HG03097 (cell line): Measurements from ENCODE around the gene FBXO27.
"Not testable (repeated sequence)": the region's sequence is repeated elsewhere in the genome, so short reads cannot be mapped to it uniquely, and the experiment has no call there.

ENCODE experiments used
- ATAC-seq: cut with Tn5 transposase; IDR thresholded peaks from one replicate; pipeline ENCODE4 v1.9.1; 2021; ENCODE audit not compliant: unreplicated experiment, low FRiP score

The FBXO27 gene

DNA sequence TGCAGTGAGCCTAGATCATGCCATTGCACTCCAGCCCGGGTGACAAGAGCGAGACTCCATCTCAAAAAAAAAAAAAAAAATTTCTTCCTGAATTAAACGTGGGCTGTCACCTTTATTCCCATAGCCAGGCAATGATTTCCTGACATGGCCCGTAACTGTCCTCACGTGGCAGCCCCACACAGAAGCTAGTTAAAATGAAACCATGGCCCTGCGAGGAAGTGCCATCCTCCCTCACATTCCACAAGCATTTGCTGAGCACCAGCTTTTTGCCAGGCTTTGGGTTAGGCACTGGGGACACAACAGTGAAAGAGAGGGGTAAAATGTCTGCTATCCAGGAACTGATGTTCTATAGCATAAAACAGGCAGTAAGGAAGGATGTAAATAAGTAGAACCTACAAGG lies 13.2 kb upstream of the FBXO27 start:
- ATAC-seq = no peak

DNA sequence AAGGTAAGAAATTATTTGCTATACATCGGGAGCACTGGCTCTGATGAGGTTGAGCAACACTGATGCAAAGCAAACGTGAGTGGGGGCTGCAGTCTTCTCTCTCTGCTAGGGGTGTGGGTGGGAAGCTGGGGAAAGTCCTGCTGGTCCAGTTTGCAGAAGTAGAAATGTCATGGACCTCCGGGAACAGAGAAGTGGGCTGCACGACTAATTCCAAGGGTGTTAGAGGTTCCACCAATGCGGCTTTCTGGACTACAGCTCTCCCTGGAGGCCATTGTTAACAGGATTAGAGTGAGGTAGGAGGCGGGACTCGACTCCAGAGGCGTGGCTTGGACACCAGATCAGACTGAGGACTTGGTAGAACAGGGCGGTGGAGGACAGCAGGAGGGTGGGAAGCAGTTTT lies 5.7 kb upstream of the FBXO27 start:
- no peak for ATAC-seq

DNA sequence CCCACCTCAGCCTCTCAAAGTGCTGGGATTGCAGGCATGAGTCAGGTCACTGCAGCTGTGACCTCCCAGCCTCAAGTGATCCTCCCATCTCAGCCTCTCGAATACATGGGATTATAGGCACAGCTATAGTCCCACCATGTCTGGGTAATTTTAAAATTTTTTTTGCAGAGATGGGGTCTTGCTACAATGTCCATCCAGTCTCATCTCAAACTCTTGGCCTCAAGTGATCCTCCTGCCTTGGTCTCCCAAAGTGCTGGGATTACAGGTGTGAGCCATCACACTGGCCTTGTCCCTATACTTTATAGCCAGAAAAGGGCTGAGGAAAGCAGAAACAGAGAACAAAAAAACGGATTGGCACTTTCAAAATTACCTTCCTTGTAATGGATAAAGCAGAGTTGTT lies 4.8 kb upstream of the FBXO27 start:
- no peak for ATAC-seq

DNA sequence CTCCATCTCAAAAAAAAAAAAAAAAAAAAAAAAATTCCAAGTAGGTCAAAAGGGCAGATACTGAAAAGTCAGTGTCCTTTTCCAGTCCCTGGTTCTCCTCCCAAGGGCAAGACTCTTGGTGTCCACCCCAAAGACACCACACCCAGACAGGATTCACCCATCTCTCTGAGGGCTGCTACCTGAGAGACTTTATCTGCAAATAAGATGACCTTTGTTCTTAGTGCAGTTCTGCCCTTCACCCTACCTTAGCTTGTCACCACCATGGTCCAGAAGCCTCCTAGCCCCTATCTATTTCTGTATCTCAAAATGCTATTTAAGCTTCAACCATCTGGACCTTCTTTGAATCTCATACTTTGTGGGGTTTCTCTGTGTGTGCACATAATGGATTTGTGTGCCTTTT lies 4.2 kb upstream of the FBXO27 start:
- ATAC-seq = no peak

DNA sequence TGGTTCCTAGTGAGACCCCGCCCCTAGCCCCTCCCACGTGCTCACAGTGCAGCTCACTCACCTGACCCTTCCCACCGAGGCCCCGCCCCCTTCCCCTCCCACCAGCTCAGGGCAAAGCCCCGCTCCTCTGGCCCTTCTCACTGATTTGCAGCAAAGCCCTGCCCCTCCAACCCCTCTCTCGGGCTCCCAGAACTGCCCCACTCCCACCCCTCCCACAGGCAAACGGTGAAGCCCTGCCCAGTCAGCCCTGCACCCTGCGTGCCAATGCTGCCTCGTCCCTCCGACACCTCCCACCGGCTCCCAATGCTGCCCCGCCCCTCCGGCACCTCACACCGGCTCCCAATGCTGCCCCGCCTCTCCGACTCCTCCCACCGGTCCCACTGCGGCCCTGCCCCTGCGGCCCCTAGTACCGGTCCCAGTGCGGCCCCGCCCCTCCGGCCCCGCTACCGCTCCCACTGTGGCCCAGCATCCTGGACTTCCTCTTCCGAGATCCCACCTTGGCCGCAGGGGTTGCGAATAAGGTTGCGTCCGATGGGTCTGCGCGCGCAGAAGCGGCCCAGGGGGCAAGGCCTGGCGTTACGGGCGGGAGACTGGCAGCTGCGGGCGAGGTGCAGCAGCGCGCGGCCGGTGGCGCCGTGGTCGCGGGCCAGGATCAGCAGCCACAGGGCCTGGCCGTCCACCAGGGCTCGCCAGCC lies 834 bp downstream of the FBXO27 start:
- no peak for ATAC-seq

DNA sequence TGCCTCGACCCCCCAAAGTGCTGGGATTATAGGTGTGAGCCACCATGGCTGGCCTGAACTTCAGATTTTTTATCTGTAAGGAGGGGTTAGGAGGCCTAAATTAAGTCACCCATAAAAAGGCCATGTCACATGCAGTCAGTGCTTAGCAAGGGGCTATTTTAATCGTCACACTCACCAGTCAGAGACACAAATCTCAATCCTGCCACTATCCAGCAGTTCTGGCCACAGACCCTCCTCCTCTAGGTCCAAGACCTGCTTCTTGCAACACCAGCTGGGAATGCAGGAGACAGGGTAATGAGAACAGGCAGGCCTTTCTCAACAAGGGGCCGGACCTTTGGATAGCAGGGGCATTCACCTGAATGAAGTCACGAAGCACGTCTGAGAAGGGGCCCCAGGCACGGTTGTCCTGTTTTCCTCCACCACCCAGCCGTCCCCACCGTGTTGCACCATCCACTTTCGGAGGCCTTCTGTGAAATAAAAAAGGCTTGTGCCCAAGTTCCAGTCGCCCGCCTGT lies 1.4 kb downstream of the FBXO27 start:
- no peak for ATAC-seq

DNA sequence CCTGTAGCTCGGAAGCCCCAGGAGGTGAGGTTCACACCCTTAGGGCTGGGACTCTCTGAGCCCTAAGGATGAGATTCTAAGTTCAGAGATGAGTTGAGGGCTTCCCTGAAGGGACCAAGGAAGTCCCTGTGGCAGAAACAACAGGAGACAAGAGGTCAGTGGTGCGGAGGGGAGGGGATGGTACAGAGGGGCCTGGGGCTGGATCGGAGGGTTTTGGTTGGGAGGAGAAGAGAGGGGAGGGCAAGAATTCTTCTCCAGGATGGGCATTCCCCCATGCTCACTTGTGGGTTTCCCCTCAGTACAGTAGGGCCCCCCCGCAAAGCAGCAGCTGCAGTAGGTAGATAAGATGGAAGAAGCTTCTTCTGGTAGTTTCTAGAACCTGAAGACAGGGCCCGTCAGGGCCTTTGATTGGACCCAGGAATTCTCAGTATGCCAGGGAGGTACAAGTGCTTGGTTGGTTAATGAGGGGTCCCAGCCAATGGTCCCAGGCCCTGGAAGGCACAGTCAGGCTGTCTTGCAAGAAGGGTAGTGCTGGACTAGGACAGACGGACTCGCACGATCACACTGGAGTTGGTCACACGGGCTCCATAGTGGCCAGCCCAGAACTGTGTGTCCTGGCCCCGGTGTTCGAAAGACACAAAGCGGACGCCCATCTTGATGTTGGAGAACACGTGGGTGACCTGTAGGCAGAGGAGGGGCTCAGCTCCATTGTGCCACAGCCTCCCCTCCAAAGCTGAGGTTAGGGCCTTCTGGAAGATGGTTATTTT lies 7.3 kb downstream of the FBXO27 start:
- ATAC-seq = no peak

DNA sequence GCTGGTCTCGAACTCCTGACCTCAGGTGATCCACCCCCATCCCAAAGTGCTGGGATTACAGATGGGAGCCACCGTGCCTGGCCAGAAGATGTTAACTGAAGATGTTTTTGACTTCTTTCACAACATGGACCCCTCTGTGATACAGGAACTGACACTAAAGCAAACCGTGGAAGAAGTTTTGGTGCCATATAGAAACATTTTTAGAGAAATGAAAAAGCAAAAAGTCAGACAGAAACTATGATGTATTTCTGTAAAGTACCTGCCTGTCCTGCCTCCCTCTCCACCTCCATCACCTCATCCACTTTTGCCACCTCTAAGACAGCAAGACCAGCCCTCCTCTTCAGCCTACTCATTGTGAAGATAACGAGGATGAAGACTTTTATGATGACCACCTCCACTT lies 11.3 kb downstream of the FBXO27 start:
- no peak for ATAC-seq

DNA sequence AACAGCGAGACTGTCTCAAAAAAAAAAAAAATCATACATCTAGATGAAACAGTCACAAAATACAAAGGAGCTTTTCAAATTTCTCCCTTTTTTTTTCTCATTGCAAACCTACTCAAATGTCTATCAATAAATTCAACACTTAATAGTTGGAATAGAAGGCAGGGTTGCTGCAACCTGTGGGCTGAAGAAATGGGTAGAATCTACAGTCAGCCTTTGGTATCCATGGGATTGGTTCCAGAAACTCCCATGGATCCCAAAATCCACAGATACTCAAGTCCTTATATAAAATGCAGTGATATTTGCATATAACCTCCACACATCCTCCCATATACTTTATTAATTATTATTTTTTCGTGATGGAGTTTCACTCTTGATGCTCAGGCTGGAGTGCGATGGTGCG lies 14.7 kb downstream of the FBXO27 start:
- no peak for ATAC-seq

DNA sequence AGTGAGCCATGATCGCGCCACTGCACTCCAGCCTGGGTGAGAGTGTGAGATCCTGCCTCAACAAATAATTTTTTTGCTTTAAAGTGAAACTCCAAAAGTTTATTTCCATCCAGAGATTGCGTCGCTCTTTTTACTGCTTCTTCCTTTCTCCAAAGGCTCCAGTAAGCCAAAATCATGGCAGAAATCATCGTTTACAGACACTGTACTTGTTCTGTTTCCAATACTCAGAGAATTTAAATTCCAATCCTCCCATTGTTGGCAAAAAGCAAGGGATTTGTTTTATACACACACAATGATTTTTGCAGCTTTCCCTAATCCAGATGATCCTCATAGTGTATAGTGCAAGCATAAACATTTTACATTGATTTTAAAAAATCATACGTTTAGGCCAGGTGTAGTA lies 15.3 kb downstream of the FBXO27 start:
- ATAC-seq = no peak

DNA sequence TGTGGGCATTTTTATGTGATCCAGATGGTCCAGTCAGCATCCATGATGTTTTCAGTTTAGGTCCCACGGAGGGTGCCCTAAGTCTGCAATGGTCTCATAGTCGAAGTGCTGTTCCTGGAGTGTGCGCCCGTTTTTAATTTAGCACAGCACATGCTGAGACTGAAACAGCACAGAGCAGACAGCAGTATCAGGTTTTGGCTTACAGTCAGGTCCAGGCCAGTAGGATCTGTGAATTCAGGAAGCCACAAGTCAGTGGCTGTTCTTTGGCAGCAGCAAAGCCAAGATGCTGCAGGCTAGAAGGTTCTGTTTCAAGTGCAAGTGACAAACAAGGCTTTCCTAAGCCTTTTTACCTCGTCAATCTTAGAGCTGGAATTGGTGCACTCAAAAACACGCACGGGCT lies 18.3 kb downstream of the FBXO27 start:
- ATAC-seq = no peak

DNA sequence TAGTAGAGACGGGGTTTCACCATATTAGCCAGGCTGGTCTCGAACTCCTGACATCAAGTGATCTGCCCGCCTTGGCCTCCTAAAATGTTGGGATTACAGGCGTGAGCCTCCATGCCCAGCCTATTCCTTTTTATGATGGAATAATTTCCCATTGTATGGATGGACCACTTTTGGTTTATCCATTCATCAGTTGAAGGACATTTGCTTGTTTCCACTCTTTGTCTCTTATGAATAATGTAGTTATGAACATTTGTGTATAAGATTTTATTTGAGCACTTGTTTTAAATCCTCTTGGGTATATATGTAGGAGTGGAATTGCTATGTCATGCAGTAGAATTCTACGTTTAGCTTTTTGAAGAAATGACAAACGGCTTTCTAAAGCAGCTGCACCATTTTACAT lies 23.3 kb downstream of the FBXO27 start:
- no peak for ATAC-seq

DNA sequence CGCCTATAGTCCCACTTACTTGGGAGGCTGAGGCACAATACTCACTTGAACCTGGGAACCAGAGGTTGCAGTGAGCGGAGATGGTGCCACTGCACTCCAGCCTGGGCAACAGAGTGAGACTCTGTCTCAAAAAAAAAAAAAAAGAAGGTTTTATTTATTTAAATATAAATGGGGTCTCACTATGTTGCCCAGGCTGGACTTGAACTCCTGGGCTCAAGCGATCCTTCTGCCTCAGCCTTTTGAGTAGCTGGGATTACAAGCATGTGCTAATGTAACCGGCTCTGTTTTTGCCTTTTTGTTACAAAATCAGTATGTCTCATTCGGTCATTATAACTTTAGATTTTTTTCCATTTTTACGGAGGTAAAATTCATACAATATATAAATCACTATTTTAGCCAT lies 24.2 kb downstream of the FBXO27 start:
- ATAC-seq = no peak

DNA sequence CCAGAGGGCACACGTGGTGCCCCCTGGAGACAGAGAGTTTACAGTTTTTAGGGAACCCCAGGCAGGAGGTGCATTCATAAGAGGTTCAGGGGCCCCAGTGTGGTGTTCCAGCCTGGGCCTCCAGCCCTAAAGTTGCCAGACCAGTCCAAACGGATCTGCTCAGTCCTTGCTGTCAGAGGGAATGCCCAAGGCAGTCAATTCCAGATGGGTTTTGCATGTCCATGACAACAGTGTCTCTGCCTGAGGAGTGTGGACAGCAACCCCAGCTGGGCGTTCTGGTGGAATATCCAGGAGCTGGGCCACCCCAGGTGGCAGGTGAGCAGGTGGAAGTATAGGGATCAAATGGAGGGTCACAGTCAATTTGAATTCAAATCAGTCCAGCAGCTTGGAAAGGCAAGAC lies 25.3 kb downstream of the FBXO27 start:
- no peak for ATAC-seq

DNA sequence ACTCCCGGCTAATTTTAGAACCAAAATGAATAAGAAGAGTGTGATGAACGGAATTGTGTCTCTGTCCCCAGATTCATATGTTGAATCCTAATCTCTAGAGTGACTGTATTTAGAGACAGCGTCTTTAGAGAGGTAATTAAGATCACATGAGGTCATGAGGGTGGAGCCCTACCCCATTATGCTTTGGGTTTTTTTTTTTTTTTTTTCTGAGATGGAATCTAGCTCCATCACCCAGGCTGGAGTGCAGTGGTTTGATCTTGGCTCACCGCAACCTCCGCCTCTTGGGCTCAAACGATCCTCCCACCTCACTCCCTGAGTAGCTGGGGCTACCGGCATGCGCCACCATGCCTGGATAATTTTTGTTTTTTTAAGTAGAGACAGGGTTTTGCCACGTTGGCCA lies 27.9 kb downstream of the FBXO27 start:
- no peak for ATAC-seq

DNA sequence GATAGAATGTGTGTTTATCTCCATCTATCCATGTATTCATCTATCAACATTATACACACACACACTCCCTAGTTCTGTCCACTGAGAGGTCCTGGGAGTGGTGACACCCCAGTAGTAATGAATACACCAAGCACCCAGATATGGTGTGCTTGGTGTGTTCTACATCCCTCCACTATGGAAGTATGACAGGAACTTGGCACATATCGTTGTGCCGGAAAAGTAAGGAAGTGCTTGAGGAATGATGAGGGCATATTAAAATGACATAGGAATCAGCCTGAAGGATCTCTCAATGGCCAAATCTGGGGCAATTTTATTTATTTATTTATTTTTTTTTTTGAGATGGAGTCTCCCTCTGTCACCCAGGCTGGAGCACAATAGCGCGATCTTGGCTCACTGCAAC lies 28.6 kb downstream of the FBXO27 start:
- no peak for ATAC-seq

DNA sequence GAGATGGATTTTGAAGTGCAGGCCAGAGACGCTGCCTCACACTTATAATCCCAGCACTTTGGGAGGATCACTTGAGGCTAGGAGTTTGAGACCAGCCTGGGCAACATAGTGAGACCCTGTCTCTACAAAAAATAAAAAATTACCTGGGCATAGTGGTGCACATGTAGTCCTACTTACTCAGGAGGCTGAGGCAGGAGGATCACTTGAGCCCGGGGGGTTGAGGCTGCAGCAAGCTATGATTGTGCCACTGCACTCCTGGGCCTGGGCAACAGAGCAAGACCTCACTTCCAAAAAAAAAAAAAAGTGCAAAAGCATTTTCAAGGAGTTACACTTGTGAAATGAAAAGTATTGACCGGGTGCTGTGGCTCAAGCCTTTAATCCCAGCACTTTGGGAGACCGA lies 29.2 kb downstream of the FBXO27 start:
- ATAC-seq = no peak

DNA sequence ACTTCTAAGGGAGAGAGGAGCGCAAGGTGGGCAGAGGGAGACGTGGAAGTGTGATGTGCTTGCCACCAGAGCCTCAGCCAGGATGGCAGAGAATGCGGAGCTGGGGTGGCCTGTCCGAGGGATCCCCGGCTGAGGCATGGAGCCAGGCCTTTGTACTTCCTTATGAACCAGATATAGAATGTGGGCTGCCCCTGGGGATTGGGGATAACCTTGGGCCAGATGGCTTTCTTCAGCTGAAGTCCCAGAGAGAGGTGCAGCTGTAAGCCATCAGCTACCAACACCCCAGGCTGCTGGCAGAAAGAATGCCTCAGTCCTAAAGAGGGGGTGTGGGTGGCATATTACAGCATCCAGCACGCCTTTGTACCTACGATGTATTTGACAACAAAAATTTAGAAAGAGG lies 31.3 kb downstream of the FBXO27 start:
- no peak for ATAC-seq

DNA sequence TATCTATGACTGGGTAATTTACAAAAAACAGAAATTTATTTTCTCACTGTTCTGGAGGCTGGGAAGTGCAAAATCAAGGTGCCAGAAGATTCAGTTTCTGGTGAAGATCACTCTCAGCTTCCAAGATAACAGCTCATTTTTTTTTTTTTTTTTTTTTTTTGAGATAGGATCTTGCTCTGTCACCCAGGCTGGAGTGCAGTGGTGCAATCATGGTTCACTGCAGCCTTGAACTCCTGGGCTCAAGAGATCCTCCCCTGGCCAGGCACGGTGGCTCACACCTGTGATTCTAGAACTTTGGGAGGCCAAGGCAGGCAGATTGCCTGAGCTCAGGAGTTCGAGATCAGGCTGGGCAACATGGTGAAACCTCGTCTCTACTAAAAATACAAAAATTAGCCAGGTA lies 34.8 kb downstream of the FBXO27 start:
- not testable (repeated sequence) for ATAC-seq

DNA sequence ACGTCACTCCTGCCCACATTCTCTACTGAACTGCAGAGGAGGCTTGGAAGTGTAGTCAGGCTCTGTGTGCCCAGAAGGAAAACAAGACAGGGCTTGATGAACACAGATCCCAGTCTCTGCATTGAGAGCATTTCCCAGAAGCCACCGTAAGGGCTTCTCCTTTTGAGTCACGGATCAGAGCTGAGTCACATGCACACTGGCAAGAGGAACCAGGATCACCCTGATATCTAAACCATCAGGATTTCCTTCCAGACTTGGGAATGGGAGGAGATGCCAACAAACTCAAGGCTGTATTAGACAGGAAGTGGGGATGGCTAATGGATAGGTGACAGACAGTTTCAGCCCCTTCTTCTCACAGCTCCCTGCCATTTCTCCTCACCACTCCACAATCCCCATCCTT lies 39.1 kb downstream of the FBXO27 start:
- no peak for ATAC-seq

DNA sequence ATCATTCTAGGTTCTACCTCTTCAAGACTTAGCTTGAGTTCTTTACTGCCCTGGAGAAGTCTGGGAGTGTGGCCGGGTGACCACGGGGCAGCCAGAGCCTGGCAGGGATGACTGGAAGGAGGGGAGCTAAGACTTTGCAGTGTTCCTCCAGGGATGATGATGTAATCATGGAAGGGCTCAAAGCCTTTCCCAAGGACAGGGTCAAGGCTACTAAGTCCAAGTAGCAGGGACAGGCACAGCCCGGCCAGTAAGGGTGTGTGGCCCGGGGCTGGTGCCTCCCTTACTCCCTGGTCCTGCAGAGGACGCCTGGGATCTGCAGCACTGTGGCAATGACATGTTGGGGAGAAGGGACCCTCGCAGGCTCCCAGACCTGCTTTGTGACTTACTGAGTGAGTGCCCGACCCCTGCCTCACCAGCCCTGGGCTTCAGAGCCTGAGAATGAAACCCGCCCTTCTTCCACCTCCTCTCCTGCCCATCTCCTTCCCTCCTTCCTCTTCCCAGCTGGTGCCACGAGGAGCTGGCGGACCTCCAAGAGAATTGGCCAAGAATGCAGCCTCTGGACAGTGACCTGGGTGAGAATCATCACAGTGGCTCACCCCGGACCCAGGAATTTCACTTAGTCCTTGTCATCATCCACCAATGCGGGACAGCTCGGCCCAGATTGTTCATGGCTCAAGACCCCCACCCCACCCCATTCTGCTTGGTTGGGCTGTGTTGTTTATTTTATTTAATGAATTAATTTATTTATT lies 41.2 kb downstream of the FBXO27 start:
- ATAC-seq = no peak

DNA sequence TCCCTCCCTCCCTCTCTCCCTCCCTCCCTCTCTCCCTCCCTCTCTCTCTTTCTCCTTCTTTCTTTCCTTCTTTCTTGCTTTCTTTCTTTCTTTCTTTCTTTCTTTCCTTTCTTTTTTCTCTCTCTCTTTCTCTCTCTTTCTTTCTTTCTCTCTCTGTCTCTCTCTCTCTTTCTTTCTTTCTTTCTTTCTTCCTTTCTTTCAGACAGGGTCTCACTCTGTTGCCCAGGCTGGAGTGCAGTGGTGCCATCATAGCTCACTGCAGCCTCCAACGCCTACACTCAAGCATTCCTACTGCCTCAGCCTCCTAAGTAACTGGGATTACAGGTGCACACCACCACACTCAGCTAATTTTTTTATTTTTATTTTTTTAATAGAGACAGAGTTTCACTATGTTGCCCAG lies 42.7 kb downstream of the FBXO27 start:
- ATAC-seq = not testable (repeated sequence)
